ENCODE results near the gene NDUFV3.
"Not testable (repeated sequence)": the region's sequence is repeated elsewhere in the genome, so short reads cannot be mapped to it uniquely, and the experiment has no call there.

NDUFV3 gene

GRCh38 chr21:42900446-42900845 lies 7.3 kb downstream of the NDUFV3 start:
- Histone ChIP-seq H3K27ac (no peak overlapping the region), H3K36me3 (ENCODE audit: insufficient read depth, low read length) (peaks cover 43% of the 10 kb centered on the region)

GRCh38 chr21:42903817-42904216 lies 10.7 kb downstream of the NDUFV3 start:
- Histone ChIP-seq H3K9ac (ENCODE audit: insufficient read length) (no peak overlapping the region), H3K36me3 (ENCODE audit: insufficient read depth, low read length) (peaks cover 39% of the 10 kb centered on the region), H3K27ac (no peak overlapping the region), H3K4me3 (no peak overlapping the region), H3K9me3 (ENCODE audit: low read depth, low read length) (no peaks in the 10 kb centered on the region)
- TF ChIP-seq EZH2 (IDR thresholded peaks at IDR 0.05): no peak
- no peak for TF ChIP-seq POLR2AphosphoS5 (IDR thresholded peaks at IDR 0.05; ENCODE audit: borderline replicate concordance, low read depth, low read length)
- no peak for DNase-seq (ENCODE audit: low read depth, low spot score)

More at GRCh38 chr21:42900446-42900845, 7.3 kb downstream of the NDUFV3 start:
- Histone ChIP-seq H3K4me3 (no peak overlapping the region), H3K9ac (ENCODE audit: insufficient read length) (no peak overlapping the region), H3K9me3 (ENCODE audit: low read depth, low read length) (no peaks in the 10 kb centered on the region)
- TF ChIP-seq POLR2AphosphoS5 (IDR thresholded peaks at IDR 0.05; ENCODE audit: borderline replicate concordance, low read depth, low read length): no peak
- DNase-seq (ENCODE audit: low read depth, low spot score): no peak

- Histone ChIP-seq H3K9ac (ENCODE audit: insufficient read length) (no peak overlapping the region), H3K27ac (no peak overlapping the region), H3K4me3 (no peak overlapping the region), H3K9me3 (ENCODE audit: low read depth, low read length) (no peaks in the 10 kb centered on the region), H3K36me3 (ENCODE audit: insufficient read depth, low read length) (peaks cover 39% of the 10 kb centered on the region)
- no peak for TF ChIP-seq POLR2AphosphoS5 (IDR thresholded peaks at IDR 0.05; ENCODE audit: borderline replicate concordance, low read depth, low read length)
- DNase-seq (ENCODE audit: low read depth, low spot score): no peak
These were observed 12.1 kb downstream of the NDUFV3 start for GRCh38 chr21:42905195-42905594.

GRCh38 chr21:42906233-42906632 lies 13.1 kb downstream of the NDUFV3 start:
- DNase-seq (ENCODE audit: low read depth, low spot score): no peak
- no peak overlapping the region for H3K27ac ChIP-seq
- H3K9ac ChIP-seq (ENCODE audit: insufficient read length): no peak overlapping the region
- no peak for TF ChIP-seq POLR2AphosphoS5 (IDR thresholded peaks at IDR 0.05; ENCODE audit: borderline replicate concordance, low read depth, low read length)
- no peak for TF ChIP-seq EZH2 (IDR thresholded peaks at IDR 0.05)
- TF ChIP-seq FOXP2 (optimal IDR thresholded peaks at IDR 0.05; ENCODE audit: control extremely low read depth, extremely low read length, insufficient read depth): no peak
- H3K4me3 ChIP-seq: no peak overlapping the region
- H3K36me3 ChIP-seq (ENCODE audit: insufficient read depth, low read length): peaks cover 38% of the 10 kb centered on the region
- H3K9me3 ChIP-seq (ENCODE audit: low read depth, low read length): no peaks in the 10 kb centered on the region

- not testable (repeated sequence) for DNase-seq (ENCODE audit: low read depth, low spot score); H3K9me3 ChIP-seq (ENCODE audit: low read depth, low read length); H3K27ac ChIP-seq; H3K4me3 ChIP-seq; H3K9ac ChIP-seq (ENCODE audit: insufficient read length)
- peaks cover 22% of the 10 kb centered on the region; the same call in 1 of the 2 replicates for H3K36me3 ChIP-seq (ENCODE audit: insufficient read depth, low read length)
These were observed 15.4 kb downstream of the NDUFV3 start for GRCh38 chr21:42908484-42908883.

GRCh38 chr21:42911920-42912319 lies 18.8 kb downstream of the NDUFV3 start:
- DNase-seq (ENCODE audit: low read depth, low spot score); H3K36me3 ChIP-seq (ENCODE audit: insufficient read depth, low read length); H3K4me3 ChIP-seq; H3K9me3 ChIP-seq (ENCODE audit: low read depth, low read length); H3K9ac ChIP-seq (ENCODE audit: insufficient read length); H3K27ac ChIP-seq: not testable (repeated sequence)

- no peak overlapping the region for H3K27ac ChIP-seq
These were observed 20.4 kb downstream of the NDUFV3 start for GRCh38 chr21:42913476-42913875.

GRCh38 chr21:42918291-42918690 lies 25.2 kb downstream of the NDUFV3 start:
- H3K27ac ChIP-seq: no peak overlapping the region
- no peak for DNase-seq (ENCODE audit: low read depth, low spot score)
- no peak overlapping the region for H3K9ac ChIP-seq (ENCODE audit: insufficient read length)
- H3K4me3 ChIP-seq: no peak overlapping the region
- no peaks in the 10 kb centered on the region for H3K36me3 ChIP-seq (ENCODE audit: insufficient read depth, low read length)
- no peak for TF ChIP-seq POLR2AphosphoS5 (IDR thresholded peaks at IDR 0.05; ENCODE audit: borderline replicate concordance, low read depth, low read length)
- TF ChIP-seq FOXP2 (optimal IDR thresholded peaks at IDR 0.05; ENCODE audit: control extremely low read depth, extremely low read length, insufficient read depth): no peak
- TF ChIP-seq EZH2 (IDR thresholded peaks at IDR 0.05): no peak
- H3K9me3 ChIP-seq (ENCODE audit: low read depth, low read length): no peaks in the 10 kb centered on the region

More at GRCh38 chr21:42913476-42913875, 20.4 kb downstream of the NDUFV3 start:
- no peak for TF ChIP-seq FOXP2 (optimal IDR thresholded peaks at IDR 0.05; ENCODE audit: control extremely low read depth, extremely low read length, insufficient read depth)
- TF ChIP-seq EZH2 (IDR thresholded peaks at IDR 0.05): no peak
- 0 out of 2 replicates have a peak, but pooled peaks have one; percentile 9 for TF ChIP-seq POLR2AphosphoS5 (IDR thresholded peaks at IDR 0.05; ENCODE audit: borderline replicate concordance, low read depth, low read length)
- H3K4me3 ChIP-seq: no peak overlapping the region
- H3K9ac ChIP-seq (ENCODE audit: insufficient read length): no peak overlapping the region
- H3K36me3 ChIP-seq (ENCODE audit: insufficient read depth, low read length): peaks cover 5% of the 10 kb centered on the region; the same call in 1 of the 2 replicates
- no peak for DNase-seq (ENCODE audit: low read depth, low spot score)
- no peaks in the 10 kb centered on the region for H3K9me3 ChIP-seq (ENCODE audit: low read depth, low read length)

GRCh38 chr21:42921927-42922326 lies 28.8 kb downstream of the NDUFV3 start:
- Histone ChIP-seq H3K9me3 (ENCODE audit: low read depth, low read length) (no peaks in the 10 kb centered on the region), H3K9ac (ENCODE audit: insufficient read length) (no peak overlapping the region), H3K27ac (no peak overlapping the region), H3K4me3 (no peak overlapping the region), H3K36me3 (ENCODE audit: insufficient read depth, low read length) (no peaks in the 10 kb centered on the region)
- TF ChIP-seq POLR2AphosphoS5 (IDR thresholded peaks at IDR 0.05; ENCODE audit: borderline replicate concordance, low read depth, low read length) (no peak), FOXP2 (optimal IDR thresholded peaks at IDR 0.05; ENCODE audit: control extremely low read depth, extremely low read length, insufficient read depth) (no peak), EZH2 (IDR thresholded peaks at IDR 0.05) (no peak)
- DNase-seq (ENCODE audit: low read depth, low spot score): no peak

GRCh38 chr21:42922918-42923317 lies 29.8 kb downstream of the NDUFV3 start:
- DNase-seq (ENCODE audit: low read depth, low spot score): no peak
- no peaks in the 10 kb centered on the region for H3K9me3 ChIP-seq (ENCODE audit: low read depth, low read length)
- no peak for TF ChIP-seq POLR2AphosphoS5 (IDR thresholded peaks at IDR 0.05; ENCODE audit: borderline replicate concordance, low read depth, low read length)
- TF ChIP-seq EZH2 (IDR thresholded peaks at IDR 0.05): no peak
- TF ChIP-seq FOXP2 (optimal IDR thresholded peaks at IDR 0.05; ENCODE audit: control extremely low read depth, extremely low read length, insufficient read depth): no peak
- no peak overlapping the region for H3K27ac ChIP-seq
- H3K36me3 ChIP-seq (ENCODE audit: insufficient read depth, low read length): no peaks in the 10 kb centered on the region
- H3K9ac ChIP-seq (ENCODE audit: insufficient read length): no peak overlapping the region
- no peak overlapping the region for H3K4me3 ChIP-seq

Measured in SK-N-MC (cell line).